WTC11 (cell line): Measurements from ENCODE around the gene PKHD1. TPM values are rescaled to one million over a fixed set of nuclear protein-coding genes. Genes with fewer than 3 reads are reported as not detected.

Experiments
- ATAC-seq: fragments of 200-7000 bp; cut with Tn5 transposase; 2 replicates; pipeline ENCODE4 v1.10.0; 2021; ENCODE audit warnings: mild to moderate bottlenecking, moderate library complexity
- CTCF ChIA-PET: fragments of 300-600 bp; sonication (Branson Sonifier 250); formaldehyde crosslinking; loops from one replicate; lab custom pipeline; 2021; ENCODE audit warnings: antibody characterized with exemption; lab: Charles Lee
- POLR2A ChIA-PET: fragments of 350-600 bp; sonication (Branson Sonifier 250); formaldehyde crosslinking; loops from one replicate; lab custom pipeline; 2021; ENCODE audit warnings: antibody characterized with exemption; lab: Charles Lee
- DNase-seq: peaks from one replicate; pipeline ENCODE4 v3.0.0; 2021; ENCODE audit warnings: low spot score
- H3K27ac Mint-ChIP-seq: 2 replicates; pipeline ENCODE4 v1.8.0; 2021; ENCODE audit warnings: mixed read lengths
- H3K27me3 Mint-ChIP-seq: 2 replicates; pipeline ENCODE4 v1.8.0; 2021; ENCODE audit warnings: low read depth, mild to moderate bottlenecking, moderate library complexity, mixed read lengths
- H3K36me3 Mint-ChIP-seq: 2 replicates; pipeline ENCODE4 v1.8.0; 2021; ENCODE audit warnings: mixed read lengths
- H3K4me1 Mint-ChIP-seq: 2 replicates; pipeline ENCODE4 v1.8.0; 2022; ENCODE audit warnings: mixed read lengths
- H3K4me3 Mint-ChIP-seq: 2 replicates; pipeline ENCODE4 v1.8.0; 2021; ENCODE audit warnings: mild to moderate bottlenecking, moderate library complexity, mixed read lengths
- H3K9me3 Mint-ChIP-seq: 2 replicates; pipeline ENCODE4 v1.8.0; 2021; ENCODE audit warnings: mixed read lengths
- ATF1 ChIP-seq: sonication (generic); formaldehyde crosslinking; IDR thresholded peaks from 2 replicates; pipeline ENCODE4 v1.8.1; 2023; ENCODE audit warnings: mild to moderate bottlenecking, moderate library complexity, missing genetic modification reagents
- ATF3 ChIP-seq: sonication (generic); formaldehyde crosslinking; conservative IDR thresholded peaks from 2 replicates; pipeline ENCODE4 v1.8.1; 2022; ENCODE audit warnings: mild to moderate bottlenecking, missing genetic modification reagents
- FOXP1 ChIP-seq: sonication (generic); formaldehyde crosslinking; IDR thresholded peaks from 2 replicates; pipeline ENCODE4 v1.8.0; 2022; ENCODE audit warnings: missing genetic modification reagents, mild to moderate bottlenecking, moderate library complexity, borderline replicate concordance
- GRHL2 ChIP-seq: fragments of 250-450 bp; sonication (Bioruptor Pico); IDR thresholded peaks from 2 replicates; pipeline ENCODE4 v1.8.0; 2022; ENCODE audit warnings: mild to moderate bottlenecking, moderate library complexity; ENCODE audit not compliant: insufficient replicate concordance, severe bottlenecking
- IRF2 ChIP-seq: sonication (generic); formaldehyde crosslinking; IDR thresholded peaks from 2 replicates; pipeline ENCODE4 v1.8.0; 2022; ENCODE audit warnings: low read depth, missing genetic modification reagents, borderline replicate concordance
- KAT7 ChIP-seq: sonication (generic); formaldehyde crosslinking; IDR thresholded peaks from 2 replicates; pipeline ENCODE4 v1.8.1; 2023; ENCODE audit warnings: missing genetic modification reagents, mild to moderate bottlenecking, borderline replicate concordance
- NFATC4 ChIP-seq: fragments of 250-450 bp; sonication (Bioruptor Pico); IDR thresholded peaks from 2 replicates; pipeline ENCODE4 v1.9.0; 2021; ENCODE audit warnings: mild to moderate bottlenecking
- NR1H2 ChIP-seq: sonication (generic); formaldehyde crosslinking; IDR thresholded peaks from 2 replicates; pipeline ENCODE4 v1.9.0; 2021; ENCODE audit warnings: mild to moderate bottlenecking, moderate library complexity, missing genetic modification reagents
- NR3C1 ChIP-seq: sonication (generic); formaldehyde crosslinking; conservative IDR thresholded peaks from 2 replicates; pipeline ENCODE4 v1.8.1; 2023; ENCODE audit warnings: low read depth, mild to moderate bottlenecking, missing genetic modification reagents
- SMAD3 ChIP-seq: sonication (generic); formaldehyde crosslinking; IDR thresholded peaks from 2 replicates; pipeline ENCODE4 v1.8.0; 2022; ENCODE audit warnings: missing genetic modification reagents, mild to moderate bottlenecking, borderline replicate concordance
- TEAD1 ChIP-seq: sonication (generic); formaldehyde crosslinking; IDR thresholded peaks from 2 replicates; pipeline ENCODE4 v1.8.0; 2022; ENCODE audit warnings: mild to moderate bottlenecking, missing genetic modification reagents
- ZNF121 ChIP-seq: sonication (generic); formaldehyde crosslinking; IDR thresholded peaks from 2 replicates; pipeline ENCODE4 v1.8.0; 2023; ENCODE audit warnings: missing genetic modification reagents
- ZNF532 ChIP-seq: fragments of 250-450 bp; sonication (Bioruptor Pico); IDR thresholded peaks from 2 replicates; pipeline ENCODE4 v1.9.0; 2021; ENCODE audit warnings: mild to moderate bottlenecking, borderline replicate concordance
- total RNA-seq: library from RNA; stranded (reverse); gene quantifications from 3 replicates; pipeline ENCODE4 v1.2.3, GENCODE V29; 2021
- TF ChIP-seq, protein P1 (sequence below): sonication (generic); formaldehyde crosslinking; IDR thresholded peaks from 2 replicates; pipeline ENCODE4 v1.8.1; 2022; ENCODE audit warnings: mild to moderate bottlenecking, missing genetic modification reagents, moderate library complexity, borderline replicate concordance
- TF ChIP-seq, protein P2 (sequence below): sonication (generic); formaldehyde crosslinking; IDR thresholded peaks from 2 replicates; pipeline ENCODE4 v1.8.1; 2022; ENCODE audit warnings: low read depth, mild to moderate bottlenecking, moderate library complexity, missing genetic modification reagents, borderline replicate concordance
- TF ChIP-seq, protein P3 (sequence below): sonication (generic); formaldehyde crosslinking; IDR thresholded peaks from 2 replicates; pipeline ENCODE4 v1.8.1; 2023; ENCODE audit warnings: mild to moderate bottlenecking, missing genetic modification reagents, moderate library complexity
- TF ChIP-seq, protein P4 (sequence below): sonication (generic); formaldehyde crosslinking; IDR thresholded peaks from 2 replicates; pipeline ENCODE4 v1.8.0; 2023; ENCODE audit warnings: missing genetic modification reagents
- TF ChIP-seq, protein P5 (sequence below): fragments of 250-450 bp; sonication (Bioruptor Pico); IDR thresholded peaks from 2 replicates; pipeline ENCODE4 v1.9.0; 2021; ENCODE audit warnings: mild to moderate bottlenecking

PKHD1 gene
- total RNA-seq, 1 experiment from 2014 or later, result 0.15 TPM

DNA sequence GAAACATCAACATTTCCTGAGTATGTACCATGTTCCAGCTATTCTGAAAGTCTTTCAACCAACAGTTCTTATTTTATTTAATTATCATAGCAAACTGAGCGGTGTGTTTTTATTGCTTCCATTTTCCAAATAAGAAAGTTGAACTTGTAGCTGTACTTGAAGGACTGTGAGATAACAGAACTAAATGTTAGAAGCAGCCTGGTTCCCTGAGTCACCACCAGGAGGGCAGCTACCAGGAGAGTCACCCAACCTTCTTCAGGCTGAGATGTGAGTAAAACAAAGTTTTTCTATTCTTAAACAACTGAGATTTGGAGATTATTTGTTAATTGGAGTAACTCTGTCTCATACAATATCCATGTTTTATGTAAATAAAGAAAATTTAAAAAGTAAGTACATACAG is 403.4 kb downstream of the PKHD1 start:
- Mint-ChIP-seq H3K27me3 (no peaks in the 10 kb centered on the region), H3K36me3 (no peaks in the 10 kb centered on the region), H3K4me1 (peaks cover 2% of the 10 kb centered on the region; the same call in 1 of the 2 replicates), H3K9me3 (no peaks in the 10 kb centered on the region), H3K4me3 (no peak overlapping the region), H3K27ac (no peak overlapping the region)
- CTCF ChIA-PET, result interaction anchor here (1.1 kb wide), 1 partner anchor 8 kb away, joined by 5 read pairs; no protein-coding TSS in a partner anchor
- ATAC-seq (no peak), DNase-seq (no peak)
- POLR2A ChIA-PET, result no interaction called here
- TF ChIP-seq, protein P1, sequence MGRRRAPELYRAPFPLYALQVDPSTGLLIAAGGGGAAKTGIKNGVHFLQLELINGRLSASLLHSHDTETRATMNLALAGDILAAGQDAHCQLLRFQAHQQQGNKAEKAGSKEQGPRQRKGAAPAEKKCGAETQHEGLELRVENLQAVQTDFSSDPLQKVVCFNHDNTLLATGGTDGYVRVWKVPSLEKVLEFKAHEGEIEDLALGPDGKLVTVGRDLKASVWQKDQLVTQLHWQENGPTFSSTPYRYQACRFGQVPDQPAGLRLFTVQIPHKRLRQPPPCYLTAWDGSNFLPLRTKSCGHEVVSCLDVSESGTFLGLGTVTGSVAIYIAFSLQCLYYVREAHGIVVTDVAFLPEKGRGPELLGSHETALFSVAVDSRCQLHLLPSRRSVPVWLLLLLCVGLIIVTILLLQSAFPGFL (CRISPR knock-in tag), result no peak
- TF ChIP-seq, protein P2, sequence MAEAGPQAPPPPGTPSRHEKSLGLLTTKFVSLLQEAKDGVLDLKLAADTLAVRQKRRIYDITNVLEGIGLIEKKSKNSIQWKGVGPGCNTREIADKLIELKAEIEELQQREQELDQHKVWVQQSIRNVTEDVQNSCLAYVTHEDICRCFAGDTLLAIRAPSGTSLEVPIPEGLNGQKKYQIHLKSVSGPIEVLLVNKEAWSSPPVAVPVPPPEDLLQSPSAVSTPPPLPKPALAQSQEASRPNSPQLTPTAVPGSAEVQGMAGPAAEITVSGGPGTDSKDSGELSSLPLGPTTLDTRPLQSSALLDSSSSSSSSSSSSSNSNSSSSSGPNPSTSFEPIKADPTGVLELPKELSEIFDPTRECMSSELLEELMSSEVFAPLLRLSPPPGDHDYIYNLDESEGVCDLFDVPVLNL, result no peak
- no peak for TF ChIP-seq ATF1 (CRISPR knock-in tag)
- TF ChIP-seq NR3C1 (CRISPR knock-in tag), result no peak
- TF ChIP-seq, protein P3, sequence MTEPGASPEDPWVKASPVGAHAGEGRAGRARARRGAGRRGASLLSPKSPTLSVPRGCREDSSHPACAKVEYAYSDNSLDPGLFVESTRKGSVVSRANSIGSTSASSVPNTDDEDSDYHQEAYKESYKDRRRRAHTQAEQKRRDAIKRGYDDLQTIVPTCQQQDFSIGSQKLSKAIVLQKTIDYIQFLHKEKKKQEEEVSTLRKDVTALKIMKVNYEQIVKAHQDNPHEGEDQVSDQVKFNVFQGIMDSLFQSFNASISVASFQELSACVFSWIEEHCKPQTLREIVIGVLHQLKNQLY (CRISPR knock-in tag), result no peak
- TF ChIP-seq NFATC4 (CRISPR knock-in tag), result no peak
- TF ChIP-seq ZNF121 (CRISPR knock-in tag), result no peak
- TF ChIP-seq ATF3 (CRISPR knock-in tag), result no peak
- TF ChIP-seq GRHL2 (CRISPR knock-in tag), result no peak
- TF ChIP-seq ZNF532 (CRISPR knock-in tag), result no peak
- no peak for TF ChIP-seq IRF2 (CRISPR knock-in tag)
- TF ChIP-seq NR1H2 (CRISPR knock-in tag), result no peak
- TF ChIP-seq, protein P4, sequence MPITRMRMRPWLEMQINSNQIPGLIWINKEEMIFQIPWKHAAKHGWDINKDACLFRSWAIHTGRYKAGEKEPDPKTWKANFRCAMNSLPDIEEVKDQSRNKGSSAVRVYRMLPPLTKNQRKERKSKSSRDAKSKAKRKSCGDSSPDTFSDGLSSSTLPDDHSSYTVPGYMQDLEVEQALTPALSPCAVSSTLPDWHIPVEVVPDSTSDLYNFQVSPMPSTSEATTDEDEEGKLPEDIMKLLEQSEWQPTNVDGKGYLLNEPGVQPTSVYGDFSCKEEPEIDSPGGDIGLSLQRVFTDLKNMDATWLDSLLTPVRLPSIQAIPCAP (CRISPR knock-in tag), result no peak

DNA sequence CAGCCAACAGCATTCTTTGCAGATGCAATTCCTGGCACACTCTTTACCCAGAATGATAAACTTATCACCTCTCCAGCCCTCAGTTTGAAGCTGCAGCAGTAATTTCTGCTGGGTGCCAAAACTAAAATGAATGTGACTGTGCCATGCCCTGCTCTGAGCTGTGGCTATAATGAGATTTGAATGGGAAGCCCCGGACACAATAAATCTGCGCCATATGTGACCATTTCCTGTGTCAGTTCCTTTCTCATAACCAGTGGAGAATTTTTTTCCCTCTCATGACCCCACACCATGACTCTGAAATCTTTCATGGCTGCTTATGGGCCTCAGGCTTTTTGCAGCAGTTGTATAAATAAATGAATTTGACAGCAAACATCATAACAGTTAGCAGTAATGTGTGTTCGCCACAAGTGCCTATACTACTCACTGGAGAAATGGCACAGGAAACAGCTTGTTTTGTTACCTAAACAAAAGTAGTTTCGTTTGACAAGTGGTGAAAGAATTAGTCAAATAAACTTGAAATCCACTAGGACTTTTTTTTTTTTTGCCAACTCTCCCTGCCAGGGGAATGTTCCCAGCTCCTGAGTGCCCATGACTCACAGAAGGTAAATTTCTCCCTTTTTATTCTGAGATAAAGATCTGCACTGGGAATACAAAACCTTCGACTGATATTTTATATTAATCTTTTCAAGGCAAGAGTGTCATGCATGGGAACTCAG is 408.4 kb downstream of the PKHD1 start:
- no peaks in the 10 kb centered on the region for H3K36me3 Mint-ChIP-seq
- no peak overlapping the region; the same call in 1 of the 2 replicates for H3K27ac Mint-ChIP-seq
- ATAC-seq, result no peak
- H3K9me3 Mint-ChIP-seq, result no peaks in the 10 kb centered on the region
- ChIA-PET CTCF (no interaction called here), POLR2A (no interaction called here)
- DNase-seq, result no peak
- H3K4me1 Mint-ChIP-seq, result peaks cover 2% of the 10 kb centered on the region; the same call in 1 of the 2 replicates
- H3K4me3 Mint-ChIP-seq, result no peak overlapping the region
- no peaks in the 10 kb centered on the region for H3K27me3 Mint-ChIP-seq
- TF ChIP-seq, protein P1 (CRISPR knock-in tag), result no peak
- TF ChIP-seq IRF2 (CRISPR knock-in tag) (no peak), FOXP1 (CRISPR knock-in tag) (no peak), SMAD3 (CRISPR knock-in tag) (no peak), KAT7 (no peak), TEAD1 (CRISPR knock-in tag) (no peak)
- TF ChIP-seq, protein P5, sequence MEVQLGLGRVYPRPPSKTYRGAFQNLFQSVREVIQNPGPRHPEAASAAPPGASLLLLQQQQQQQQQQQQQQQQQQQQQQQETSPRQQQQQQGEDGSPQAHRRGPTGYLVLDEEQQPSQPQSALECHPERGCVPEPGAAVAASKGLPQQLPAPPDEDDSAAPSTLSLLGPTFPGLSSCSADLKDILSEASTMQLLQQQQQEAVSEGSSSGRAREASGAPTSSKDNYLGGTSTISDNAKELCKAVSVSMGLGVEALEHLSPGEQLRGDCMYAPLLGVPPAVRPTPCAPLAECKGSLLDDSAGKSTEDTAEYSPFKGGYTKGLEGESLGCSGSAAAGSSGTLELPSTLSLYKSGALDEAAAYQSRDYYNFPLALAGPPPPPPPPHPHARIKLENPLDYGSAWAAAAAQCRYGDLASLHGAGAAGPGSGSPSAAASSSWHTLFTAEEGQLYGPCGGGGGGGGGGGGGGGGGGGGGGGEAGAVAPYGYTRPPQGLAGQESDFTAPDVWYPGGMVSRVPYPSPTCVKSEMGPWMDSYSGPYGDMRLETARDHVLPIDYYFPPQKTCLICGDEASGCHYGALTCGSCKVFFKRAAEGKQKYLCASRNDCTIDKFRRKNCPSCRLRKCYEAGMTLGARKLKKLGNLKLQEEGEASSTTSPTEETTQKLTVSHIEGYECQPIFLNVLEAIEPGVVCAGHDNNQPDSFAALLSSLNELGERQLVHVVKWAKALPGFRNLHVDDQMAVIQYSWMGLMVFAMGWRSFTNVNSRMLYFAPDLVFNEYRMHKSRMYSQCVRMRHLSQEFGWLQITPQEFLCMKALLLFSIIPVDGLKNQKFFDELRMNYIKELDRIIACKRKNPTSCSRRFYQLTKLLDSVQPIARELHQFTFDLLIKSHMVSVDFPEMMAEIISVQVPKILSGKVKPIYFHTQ (CRISPR knock-in tag), result no peak
